Mesangial cell (primary cell): ENCODE results near the gene TMEM59L. TPM values are rescaled to one million over a fixed set of nuclear protein-coding genes. Genes with fewer than 3 reads are reported as not detected.

Source experiments
- total RNA-seq: library from RNA; depleted of rRNA; stranded (reverse); fragments of >200 nt; gene quantifications from 2 replicates; pipeline ENCODE4 v1.2.3, GENCODE V29; 2015

The TMEM59L gene
- 0.16 and 1.3 TPM in 2 replicates for total RNA-seq

DNA sequence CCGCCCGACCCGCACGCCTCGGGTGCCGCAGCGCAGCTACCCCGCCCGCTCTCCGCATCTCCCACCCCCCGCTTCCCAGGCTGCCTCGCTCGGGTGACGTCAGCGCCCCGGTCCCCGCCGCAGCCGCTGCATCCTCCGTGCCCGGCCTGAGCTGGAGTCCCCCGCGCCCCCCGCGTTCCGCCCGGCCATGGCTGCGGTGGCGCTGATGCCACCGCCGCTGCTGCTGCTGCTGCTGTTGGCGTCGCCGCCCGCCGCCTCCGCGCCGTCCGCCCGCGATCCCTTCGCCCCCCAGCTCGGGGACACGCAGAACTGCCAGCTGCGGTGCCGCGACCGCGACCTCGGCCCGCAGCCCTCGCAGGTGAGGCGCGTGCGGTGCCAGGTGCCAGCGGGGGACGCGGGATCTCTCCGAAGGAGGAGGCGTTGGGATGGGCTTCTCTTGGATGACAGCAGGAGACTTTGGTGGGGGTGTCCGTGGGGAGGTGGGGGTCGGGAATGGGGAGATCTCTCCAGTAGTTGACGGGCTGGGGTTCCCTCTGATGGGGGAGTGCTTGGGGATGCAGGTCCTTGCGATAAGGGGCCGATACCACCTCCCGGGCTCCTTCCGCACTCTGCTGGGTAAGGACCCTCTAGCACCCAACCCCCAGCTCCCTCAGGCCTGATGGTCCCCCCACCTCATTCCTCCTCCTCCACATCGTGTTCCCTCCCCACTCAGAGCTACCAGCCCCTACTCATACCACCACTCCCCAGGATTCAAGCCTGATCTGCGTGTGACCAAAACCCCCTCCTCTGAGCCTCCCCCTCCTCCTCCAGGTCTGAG, at the start of gene TMEM59L:
TMEM59L (plus strand) TSS at position 99 of the 817 bp plus-strand sequence; CDS start at position 188, 89 bp downstream.

DNA sequence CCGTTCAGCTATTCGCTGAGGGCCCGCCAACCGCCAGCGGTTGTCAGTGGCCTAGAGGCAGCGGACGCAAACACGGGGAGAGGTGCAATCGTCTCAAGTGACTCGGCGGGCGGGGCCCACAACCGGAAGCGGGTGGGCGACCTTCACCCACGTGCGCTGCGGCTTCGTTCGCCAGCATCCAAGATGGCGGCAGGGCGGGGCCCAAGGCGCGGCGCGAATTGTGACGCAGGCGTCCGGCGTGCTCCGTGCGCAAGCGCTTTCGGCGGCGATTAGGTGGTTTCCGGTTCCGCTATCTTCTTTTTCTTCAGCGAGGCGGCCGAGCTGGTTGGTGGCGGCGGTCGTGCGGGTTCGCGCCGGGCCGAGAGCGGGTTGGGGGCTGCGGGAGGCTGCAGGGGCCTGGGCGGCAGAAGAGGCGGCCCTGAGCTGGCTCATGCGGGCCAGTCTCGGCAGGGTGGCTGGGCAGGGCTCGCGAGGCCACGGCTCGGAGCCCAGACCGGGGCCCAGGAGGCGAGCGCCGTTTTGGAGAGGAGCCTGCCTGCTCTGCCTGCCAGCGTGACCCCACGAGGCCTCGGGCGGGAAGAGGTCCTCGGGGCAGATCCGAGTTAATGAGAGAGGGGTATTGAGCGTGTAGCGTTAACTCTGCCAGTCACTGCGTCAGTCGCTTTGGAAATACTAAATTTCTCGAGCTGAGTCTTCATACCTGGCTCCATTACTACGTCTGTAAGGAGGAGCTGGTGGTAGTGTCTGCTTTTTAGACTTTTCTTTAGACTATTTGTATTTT, 40.9 kb upstream of the TMEM59L start, which contains the start of gene UBA52:
UBA52 (plus strand) TSS at position 294 of the 781 bp plus-strand sequence. CDS start 1,444 bp downstream, outside the sequence.

DNA sequence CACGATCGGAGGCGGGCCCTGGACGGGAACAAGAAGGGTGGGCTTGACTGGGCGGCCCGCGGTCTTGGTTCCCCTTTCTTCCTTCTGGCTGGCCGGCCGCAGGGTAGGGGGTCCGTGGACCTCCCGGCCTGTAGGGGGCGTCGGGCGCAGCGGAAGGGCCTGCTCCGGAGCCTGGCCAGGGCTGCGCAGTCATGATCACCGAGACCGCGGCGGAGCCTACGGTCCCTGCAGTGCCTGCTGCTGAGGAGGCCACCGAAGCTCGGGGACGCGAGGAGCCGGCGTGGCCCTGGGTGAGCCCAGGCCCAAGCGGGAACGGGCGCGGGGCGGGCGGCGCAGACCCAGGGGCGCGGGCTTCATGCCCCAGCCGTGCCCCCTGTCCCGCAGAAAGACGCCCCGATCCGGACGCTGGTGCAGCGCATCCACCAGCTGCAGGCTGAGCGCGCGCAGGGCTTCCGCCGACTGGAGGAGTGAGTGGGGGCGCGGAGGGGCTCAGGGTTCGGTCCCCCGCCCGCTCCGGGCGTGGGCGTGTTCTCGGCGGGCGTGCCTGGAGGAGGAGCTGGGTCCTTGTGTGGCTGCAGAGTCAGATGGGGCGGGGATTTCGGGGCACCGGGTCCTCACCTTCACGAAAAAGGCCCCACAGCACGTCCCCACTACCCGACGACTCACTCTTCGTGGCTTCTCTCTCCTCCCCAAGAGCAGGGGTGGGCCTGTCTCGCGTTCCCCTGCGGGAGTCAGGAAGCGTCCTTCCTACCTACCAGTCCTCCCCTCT, 23.9 kb upstream of the TMEM59L start, which contains the start of gene REX1BD:
REX1BD (plus strand) TSS at position 188 of the 769 bp plus-strand sequence; CDS start at position 192, 4 bp downstream.

DNA sequence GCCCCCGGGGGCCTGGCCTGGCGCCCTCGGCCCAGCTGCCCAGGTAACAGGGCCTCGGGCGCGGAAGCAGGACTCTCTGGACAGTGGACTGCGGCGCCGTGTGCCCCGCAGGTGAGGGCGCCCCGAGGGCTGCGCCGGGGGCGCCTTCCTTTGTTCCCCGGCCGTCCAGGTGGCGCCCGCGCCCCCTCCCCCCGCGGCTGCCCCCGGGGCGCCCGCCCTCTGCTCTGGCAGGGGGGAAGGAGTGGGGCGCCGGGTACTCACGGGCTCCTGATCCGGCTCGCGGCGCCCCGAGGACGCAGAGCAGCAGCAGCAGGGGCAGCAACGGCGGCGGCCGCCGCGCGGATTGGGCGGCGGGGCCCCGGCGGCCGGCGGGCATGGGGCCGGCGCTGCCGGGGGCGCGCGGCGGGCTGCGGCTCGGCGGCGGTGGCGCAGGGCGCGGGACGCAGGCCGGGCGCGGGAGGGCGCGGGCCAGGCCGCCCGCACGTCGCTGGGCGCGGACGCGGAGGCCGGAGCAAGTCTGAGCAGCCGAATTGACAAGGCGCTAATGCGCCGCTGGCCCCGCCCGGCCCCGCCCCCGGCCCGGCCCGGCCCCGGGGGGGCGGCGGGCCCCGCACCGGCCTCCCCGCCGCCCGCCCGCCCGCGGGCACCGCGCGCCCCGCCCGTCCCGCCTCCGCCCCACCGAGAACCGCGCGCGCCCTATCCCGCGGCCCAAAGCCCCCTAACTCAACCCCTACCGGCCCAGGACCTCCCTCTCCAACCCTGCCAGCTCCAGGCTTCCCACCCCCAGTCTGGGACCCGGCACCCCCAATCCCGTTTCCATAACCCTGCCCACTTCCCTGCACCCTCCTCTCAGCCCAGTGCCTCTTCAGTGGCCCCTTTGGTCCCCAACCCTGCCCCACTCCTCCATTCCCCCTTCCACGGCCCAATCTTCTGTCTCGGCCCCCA, 6.1 kb upstream of the TMEM59L start, which contains the start of gene CRLF1:
CRLF1 (minus strand) TSS at position 519 of the 945 bp plus-strand sequence; CDS start at position 376, 143 bp downstream.

DNA sequence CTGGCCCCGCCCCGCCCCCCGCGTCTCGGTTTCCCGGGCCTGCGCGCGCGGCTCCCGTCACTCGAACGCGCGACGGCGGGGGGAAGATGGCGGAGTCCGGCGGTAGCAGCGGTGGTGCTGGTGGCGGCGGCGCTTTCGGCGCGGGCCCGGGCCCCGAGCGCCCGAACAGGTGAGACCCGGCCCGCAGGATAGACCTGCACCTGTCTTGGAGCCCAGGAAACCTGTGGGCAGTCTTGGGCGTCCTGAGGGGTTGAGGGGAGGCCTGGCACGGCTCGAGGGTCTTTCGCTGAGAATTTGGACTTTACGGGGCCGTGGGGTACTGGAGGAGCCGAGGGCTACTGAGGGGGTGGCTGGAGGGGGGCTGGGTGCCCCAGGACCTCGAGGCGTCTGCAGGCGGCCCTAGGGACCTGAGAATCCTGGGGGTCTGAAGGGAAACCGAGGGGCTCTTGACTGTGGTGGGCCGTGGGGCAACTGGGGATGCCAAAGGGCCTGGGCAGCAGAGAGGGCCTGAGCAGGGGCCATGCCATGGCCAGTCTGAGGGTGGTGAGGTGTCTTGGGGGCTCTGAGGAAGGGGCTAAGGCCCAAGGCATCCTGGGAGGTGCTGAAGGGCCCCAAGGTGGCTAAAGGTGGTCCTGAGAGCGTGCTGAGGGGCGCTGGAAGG, 24.4 kb downstream of the TMEM59L start, which contains the start of gene KLHL26:
KLHL26 (plus strand) TSS at position 60 of the 661 bp plus-strand sequence; CDS start at position 87, 27 bp downstream.

Other genes starting within 250 kb of the TMEM59L start
- gene GDF15, start 226.7 kb upstream of the TMEM59L start, total RNA-seq: 20.4 and 246 TPM in 2 replicates
- 0.25 TPM in 1 of 2 replicates, not detected in the other for gene LRRC25, start 215.2 kb upstream of the TMEM59L start, total RNA-seq
- gene SSBP4, start 193.5 kb upstream of the TMEM59L start, total RNA-seq: 131 and 177 TPM in 2 replicates
- gene ISYNA1, start 174.7 kb upstream of the TMEM59L start, total RNA-seq: 63.4 and 164 TPM in 2 replicates
- gene ELL, start 90.8 kb upstream of the TMEM59L start, total RNA-seq: 13.0 and 20.8 TPM in 2 replicates
- 181 and 304 TPM in 2 replicates for gene FKBP8, start 69.3 kb upstream of the TMEM59L start, total RNA-seq
- 169 and 233 TPM in 2 replicates for gene KXD1, start 55.0 kb upstream of the TMEM59L start, total RNA-seq
- 945 and 1,196 TPM in 2 replicates for gene UBA52, start 41.0 kb upstream of the TMEM59L start, total RNA-seq
- 79.2 and 122 TPM in 2 replicates for gene REX1BD, start 24.1 kb upstream of the TMEM59L start, total RNA-seq
- 0.65 and 2.5 TPM in 2 replicates for gene CRLF1, start 6.1 kb upstream of the TMEM59L start, total RNA-seq
- 6.4 and 7.6 TPM in 2 replicates for gene KLHL26, start 24.2 kb downstream of the TMEM59L start, total RNA-seq
- gene CRTC1, start 70.8 kb downstream of the TMEM59L start, total RNA-seq: 2.6 and 12.7 TPM in 2 replicates
- gene COMP, start 178.4 kb downstream of the TMEM59L start, total RNA-seq: 0.25 TPM in 1 of 2 replicates, not detected in the other
- 48.4 and 58.9 TPM in 2 replicates for gene UPF1, start 219.1 kb downstream of the TMEM59L start, total RNA-seq